OCI-LY7 (cell line): ENCODE results near the gene GTF2A2. TPM values are rescaled to one million over a fixed set of nuclear protein-coding genes. Genes with fewer than 3 reads are reported as not detected.

ENCODE experiments used
- BruUV-seq: library from RNA; stranded (reverse); fragments of 400-500 nt; replicated peaks from 2 replicates; lab custom pipeline; 2021; lab: Mats Ljungman, UMichigan
- CTCF ChIA-PET: fragments of 300-600 bp; sonication (Branson Sonifier 250); formaldehyde crosslinking; loops from one replicate; lab custom pipeline; 2022; ENCODE audit warnings: antibody characterized with exemption; ENCODE audit not compliant: unreplicated experiment; lab: Charles Lee
- POLR2A ChIA-PET: fragments of 300-600 bp; sonication (Branson Sonifier 250); formaldehyde crosslinking; loops from one replicate; lab custom pipeline; 2022; ENCODE audit warnings: antibody characterized with exemption; lab: Charles Lee
- DNase-seq: peaks from one replicate; pipeline ENCODE4 v3.0.0-alpha.2; 2015; ENCODE audit warnings: low spot score
- H2AFZ ChIP-seq: fragments of 200-600 bp; sonication (generic), shearing (Covaris generic); 2 replicates; pipeline ENCODE4 v1.6.1; 2014; ENCODE audit warnings: mild to moderate bottlenecking, antibody characterized with exemption, low read length, moderate library complexity
- H3K27ac ChIP-seq: fragments of 200-600 bp; sonication (generic); 2 replicates; pipeline ENCODE4 v1.5.1; 2014; ENCODE audit warnings: mixed run types, low read depth, mild to moderate bottlenecking, moderate library complexity, low read length, inconsistent platforms; ENCODE audit not compliant: poor library complexity, severe bottlenecking
- H3K36me3 ChIP-seq: fragments of 200-600 bp; sonication (generic); 2 replicates; pipeline ENCODE4 v1.6.1; 2014; ENCODE audit warnings: mild to moderate bottlenecking, antibody characterized with exemption, low read length, moderate library complexity, mixed read lengths; ENCODE audit not compliant: insufficient read depth
- H3K4me1 ChIP-seq: fragments of 200-600 bp; sonication (generic); 2 replicates; pipeline ENCODE4 v1.5.1; 2014; ENCODE audit warnings: mild to moderate bottlenecking, low read length; ENCODE audit not compliant: insufficient read depth, poor library complexity, severe bottlenecking
- H3K4me2 ChIP-seq: fragments of 200-600 bp; sonication (generic); 2 replicates; pipeline ENCODE4 v1.6.1; 2014; ENCODE audit warnings: mild to moderate bottlenecking, low read length
- H3K4me3 ChIP-seq: fragments of 200-600 bp; sonication (generic); 2 replicates; pipeline ENCODE4 v1.5.1; 2014; ENCODE audit warnings: mild to moderate bottlenecking, low read depth, low read length; ENCODE audit not compliant: poor library complexity, severe bottlenecking
- H3K79me2 ChIP-seq: fragments of 200-600 bp; sonication (generic); 2 replicates; pipeline ENCODE4 v1.6.1; 2016; ENCODE audit warnings: low read depth, mild to moderate bottlenecking, low read length, moderate library complexity, mixed read lengths; ENCODE audit not compliant: insufficient read depth
- H3K9me2 ChIP-seq: fragments of 200-600 bp; sonication (generic); 2 replicates; pipeline ENCODE4 v1.6.1; 2016; ENCODE audit warnings: mild to moderate bottlenecking, low read length, mixed read lengths; ENCODE audit not compliant: insufficient read depth
- H3K9me3 ChIP-seq: fragments of 200-600 bp; sonication (generic); 2 replicates; pipeline ENCODE4 v1.6.1; 2014; ENCODE audit warnings: mild to moderate bottlenecking, mixed run types, low read length, mixed read lengths
- H4K20me1 ChIP-seq: fragments of 200-600 bp; sonication (generic); 2 replicates; pipeline ENCODE4 v1.6.1; 2014; ENCODE audit warnings: mild to moderate bottlenecking, antibody characterized with exemption, low read length, moderate library complexity, mixed read lengths; ENCODE audit not compliant: insufficient read depth
- EZH2phosphoT487 ChIP-seq: fragments of 200-600 bp; sonication (generic); IDR thresholded peaks from 2 replicates; pipeline ENCODE4 v1.6.1; 2018; ENCODE audit warnings: low read depth, borderline replicate concordance, mild to moderate bottlenecking, mixed run types, antibody characterized with exemption, low read length, moderate library complexity, mixed read lengths
- intact Hi-C: fragments of 100-400 bp; cut with micrococcal nuclease; formaldehyde crosslinking; loops from one replicate; pipeline ENCODE4 v1.10.0; 2022; ENCODE audit not compliant: unreplicated experiment
- total RNA-seq, 2 experiments: library from RNA; depleted of rRNA in 1 of 2; stranded (reverse); fragments of >200 nt in 1 of 2; shearing (Covaris generic) in 1 of 2; gene quantifications; 2 replicates each; pipeline ENCODE4 v1.2.3, GENCODE V29; 2014 to 2022
- TF ChIP-seq, protein P1 (sequence below): fragments of 200-600 bp; sonication (generic); conservative IDR thresholded peaks from 2 replicates; pipeline ENCODE4 v1.5.1; 2014; ENCODE audit warnings: mild to moderate bottlenecking, antibody characterized with exemption, low read length, moderate library complexity, mixed read lengths

The GTF2A2 gene
- total RNA-seq, 2 experiments from 2014 or later, result 69.3 to 139 TPM

DNA sequence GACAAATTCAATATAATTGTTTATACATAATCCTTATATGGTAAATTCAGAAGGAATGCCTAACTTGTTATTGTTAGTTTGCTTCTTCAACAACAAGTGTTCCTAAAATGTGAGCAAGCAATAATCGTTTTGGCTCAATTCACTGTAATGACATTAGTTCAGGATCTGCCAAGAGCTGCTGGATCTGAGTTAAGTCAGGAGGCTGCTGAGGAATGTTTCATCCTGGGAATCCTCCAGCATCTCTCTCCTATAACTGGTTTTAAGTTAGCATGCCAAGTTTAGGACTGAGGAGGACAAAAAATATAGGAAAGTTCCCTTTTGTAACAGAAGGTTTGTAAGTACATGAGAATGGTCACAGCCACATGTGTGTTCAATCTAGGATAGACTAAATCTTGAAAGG lies 4.9 kb upstream of the GTF2A2 start:
- Histone ChIP-seq H3K79me2 (no peaks in the 10 kb centered on the region; the same call in 1 of the 2 replicates), H2AFZ (no peak overlapping the region), H3K36me3 (peaks cover 86% of the 10 kb centered on the region), H3K4me3 (no peak overlapping the region), H3K27ac (no peak overlapping the region), H3K4me1 (peaks cover 3% of the 10 kb centered on the region), H4K20me1 (no peaks in the 10 kb centered on the region; the same call in 1 of the 2 replicates), H3K4me2 (no peak overlapping the region), H3K9me3 (no peaks in the 10 kb centered on the region), H3K9me2 (no peaks in the 10 kb centered on the region)
- intact Hi-C loops, result loop anchor here (2.0 kb wide), 1 partner anchor 17 kb away; no protein-coding TSS in a partner anchor
- ChIA-PET CTCF (no interaction called here), POLR2A (interaction anchor here (0.5 kb wide), 1 partner anchor 22 kb away, joined by 3 read pairs; no protein-coding TSS in a partner anchor)
- no peak for TF ChIP-seq EZH2phosphoT487
- TF ChIP-seq, protein P1, sequence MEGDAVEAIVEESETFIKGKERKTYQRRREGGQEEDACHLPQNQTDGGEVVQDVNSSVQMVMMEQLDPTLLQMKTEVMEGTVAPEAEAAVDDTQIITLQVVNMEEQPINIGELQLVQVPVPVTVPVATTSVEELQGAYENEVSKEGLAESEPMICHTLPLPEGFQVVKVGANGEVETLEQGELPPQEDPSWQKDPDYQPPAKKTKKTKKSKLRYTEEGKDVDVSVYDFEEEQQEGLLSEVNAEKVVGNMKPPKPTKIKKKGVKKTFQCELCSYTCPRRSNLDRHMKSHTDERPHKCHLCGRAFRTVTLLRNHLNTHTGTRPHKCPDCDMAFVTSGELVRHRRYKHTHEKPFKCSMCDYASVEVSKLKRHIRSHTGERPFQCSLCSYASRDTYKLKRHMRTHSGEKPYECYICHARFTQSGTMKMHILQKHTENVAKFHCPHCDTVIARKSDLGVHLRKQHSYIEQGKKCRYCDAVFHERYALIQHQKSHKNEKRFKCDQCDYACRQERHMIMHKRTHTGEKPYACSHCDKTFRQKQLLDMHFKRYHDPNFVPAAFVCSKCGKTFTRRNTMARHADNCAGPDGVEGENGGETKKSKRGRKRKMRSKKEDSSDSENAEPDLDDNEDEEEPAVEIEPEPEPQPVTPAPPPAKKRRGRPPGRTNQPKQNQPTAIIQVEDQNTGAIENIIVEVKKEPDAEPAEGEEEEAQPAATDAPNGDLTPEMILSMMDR, result no peak
- DNase-seq, result no peak
- no TSS peak for BruUV-seq

DNA sequence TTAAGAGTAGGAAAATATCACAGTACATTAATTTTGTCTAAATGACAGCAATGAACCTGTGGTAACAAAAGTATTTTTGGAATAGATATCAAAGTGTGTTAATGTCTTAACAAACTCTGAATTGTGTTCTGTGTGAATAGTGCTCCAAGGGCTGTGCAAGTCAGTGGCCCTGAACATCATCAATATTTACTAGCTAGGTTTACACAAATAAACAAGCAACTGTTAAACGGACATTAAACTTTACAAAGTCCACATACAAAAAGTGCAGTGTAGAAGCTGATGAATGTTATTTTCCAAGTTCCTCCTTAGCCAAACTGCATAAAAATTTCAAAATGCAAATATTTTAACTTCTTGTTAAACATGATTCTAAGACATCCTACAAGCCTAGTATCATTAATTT lies 2.1 kb upstream of the GTF2A2 start:
- no TSS peak for BruUV-seq
- Histone ChIP-seq H3K4me3 (no peak overlapping the region), H2AFZ (no peak overlapping the region), H3K27ac (peak overlapping the region; percentile 6), H3K9me2 (no peaks in the 10 kb centered on the region), H3K4me1 (peaks cover 22% of the 10 kb centered on the region), H3K79me2 (peaks cover 28% of the 10 kb centered on the region), H3K4me2 (no peak overlapping the region), H3K9me3 (no peaks in the 10 kb centered on the region), H4K20me1 (no peaks in the 10 kb centered on the region; the same call in 1 of the 2 replicates), H3K36me3 (peaks cover 74% of the 10 kb centered on the region)
- TF ChIP-seq, protein P1, result no peak
- no peak for TF ChIP-seq EZH2phosphoT487
- intact Hi-C loops, result loop anchor here (10.0 kb wide), 1 partner anchor 125 kb away; no protein-coding TSS in a partner anchor
- ChIA-PET POLR2A (no interaction called here), CTCF (no interaction called here)
- no peak for DNase-seq

DNA sequence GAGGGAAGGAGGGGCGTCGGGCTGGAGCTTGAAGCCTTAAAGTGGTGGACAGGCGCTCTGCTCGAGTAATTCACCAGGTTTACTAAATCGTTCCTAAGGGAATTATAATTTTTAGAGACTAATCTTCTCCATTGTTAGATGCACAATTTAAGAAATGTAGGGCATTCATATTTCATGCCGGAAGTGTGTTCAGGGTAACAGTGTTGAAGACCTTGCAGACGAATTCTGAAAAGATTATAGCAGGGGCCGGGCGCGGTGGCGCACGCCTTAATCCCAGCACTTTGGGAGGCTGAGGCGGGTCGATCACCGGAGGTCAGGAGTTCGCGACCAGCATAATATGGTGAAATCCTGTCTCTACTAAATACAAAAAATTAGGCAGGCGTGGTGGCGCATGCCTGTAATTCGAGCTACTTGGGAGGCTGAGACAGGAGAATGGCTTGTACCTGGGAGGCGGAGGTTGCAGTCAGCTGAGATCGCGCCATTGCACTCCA lies 365 bp upstream of the GTF2A2 start:
- intact Hi-C loops, result loop anchor here (1.0 to 10.0 kb wide), 2 partner anchors 31 to 123 kb away; no protein-coding TSS in a partner anchor
- DNase-seq, result no peak

More for the DNA sequence above, 365 bp upstream of the GTF2A2 start:
- H3K79me2 ChIP-seq, result peaks cover 44% of the 10 kb centered on the region
- POLR2A ChIA-PET, result interaction anchor here (0.6 to 1.6 kb wide), 6 partner anchors 8 to 147 kb away, joined by 3 to 8 read pairs (median 4); no protein-coding TSS in a partner anchor
- peaks cover 74% of the 10 kb centered on the region for H3K36me3 ChIP-seq
- TF ChIP-seq EZH2phosphoT487, result no peak
- TF ChIP-seq, protein P1, result no peak
- CTCF ChIA-PET, result no interaction called here
- peak overlapping the region; percentile 95 for H3K4me3 ChIP-seq
- BruUV-seq, result no TSS peak
- peaks cover 26% of the 10 kb centered on the region for H3K4me1 ChIP-seq
- peak overlapping the region; percentile 67; the same call in 1 of the 2 replicates for H2AFZ ChIP-seq
- peak overlapping the region; percentile 69 for H3K27ac ChIP-seq
- no peaks in the 10 kb centered on the region; the same call in none of the 2 replicates for H4K20me1 ChIP-seq
- H3K4me2 ChIP-seq, result peak overlapping the region; percentile 56
- H3K9me3 ChIP-seq, result peaks cover 2% of the 10 kb centered on the region
- no peaks in the 10 kb centered on the region for H3K9me2 ChIP-seq
